NT2/D1 (cell line): ENCODE data around the gene GRIPAP1.

ENCODE experiments used
- SUZ12 ChIP-seq: IDR thresholded peaks from 2 replicates; pipeline ENCODE4 v1.6.1; 2011; ENCODE audit not compliant: insufficient read length, insufficient read depth; ENCODE audit errors: extremely low read depth
- YY1 ChIP-seq: IDR thresholded peaks from 2 replicates; pipeline ENCODE4 v1.6.1; 2011; ENCODE audit not compliant: insufficient read length, insufficient read depth
- ZNF274 ChIP-seq: IDR thresholded peaks from 2 replicates; pipeline ENCODE4 v1.6.1; 2011; ENCODE audit warnings: mild to moderate bottlenecking, low read depth, low read length

DNA sequence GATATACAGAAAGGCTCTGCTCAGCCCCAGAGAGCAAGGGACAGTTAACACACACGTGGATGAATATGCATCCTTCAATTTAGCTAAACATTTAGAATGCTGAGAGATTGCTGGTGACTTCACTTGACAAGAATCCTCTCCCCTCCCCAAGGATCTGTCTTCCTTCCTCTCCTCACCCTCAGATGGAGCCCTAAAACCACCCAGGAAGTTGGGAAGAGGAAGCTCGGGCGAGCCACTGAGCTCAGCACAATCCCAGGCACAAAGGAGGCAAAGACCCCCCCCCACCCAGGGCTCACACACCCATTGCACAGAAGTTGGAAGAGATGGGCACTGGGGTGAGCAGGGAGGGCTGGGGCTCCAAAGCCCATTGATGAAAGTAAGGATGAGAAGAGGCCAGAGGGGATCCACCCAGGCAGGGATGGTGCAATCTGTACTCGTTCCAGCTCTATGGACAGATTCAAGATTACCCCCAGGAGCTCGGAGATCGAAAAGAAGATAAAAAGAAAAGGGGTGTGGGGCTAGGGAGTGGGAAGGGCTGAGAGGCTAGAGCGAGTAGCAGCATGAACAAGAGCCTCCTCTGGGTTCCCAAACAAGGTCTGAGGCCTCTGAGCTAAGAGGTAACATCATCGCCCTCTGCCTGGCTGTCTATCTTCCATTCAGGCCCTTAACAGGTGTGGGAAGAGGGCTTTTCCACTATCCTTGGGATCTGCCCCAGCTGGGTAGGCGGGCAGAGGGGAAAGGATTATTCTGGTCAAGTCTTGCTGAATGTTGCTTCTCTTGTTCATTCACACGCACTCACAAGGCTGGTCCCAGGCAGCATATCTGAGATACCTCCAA, 39.9 kb upstream of the GRIPAP1 start:
- TF ChIP-seq ZNF274 (no peak), SUZ12 (no peak), YY1 (no peak)
